GM21619 (cell line): Measurements from ENCODE around the gene MAP2K6.

Experiments used
- ATAC-seq: cut with Tn5 transposase; IDR thresholded peaks from one replicate; pipeline ENCODE4 v1.9.1; 2021; ENCODE audit not compliant: unreplicated experiment

The MAP2K6 gene

DNA sequence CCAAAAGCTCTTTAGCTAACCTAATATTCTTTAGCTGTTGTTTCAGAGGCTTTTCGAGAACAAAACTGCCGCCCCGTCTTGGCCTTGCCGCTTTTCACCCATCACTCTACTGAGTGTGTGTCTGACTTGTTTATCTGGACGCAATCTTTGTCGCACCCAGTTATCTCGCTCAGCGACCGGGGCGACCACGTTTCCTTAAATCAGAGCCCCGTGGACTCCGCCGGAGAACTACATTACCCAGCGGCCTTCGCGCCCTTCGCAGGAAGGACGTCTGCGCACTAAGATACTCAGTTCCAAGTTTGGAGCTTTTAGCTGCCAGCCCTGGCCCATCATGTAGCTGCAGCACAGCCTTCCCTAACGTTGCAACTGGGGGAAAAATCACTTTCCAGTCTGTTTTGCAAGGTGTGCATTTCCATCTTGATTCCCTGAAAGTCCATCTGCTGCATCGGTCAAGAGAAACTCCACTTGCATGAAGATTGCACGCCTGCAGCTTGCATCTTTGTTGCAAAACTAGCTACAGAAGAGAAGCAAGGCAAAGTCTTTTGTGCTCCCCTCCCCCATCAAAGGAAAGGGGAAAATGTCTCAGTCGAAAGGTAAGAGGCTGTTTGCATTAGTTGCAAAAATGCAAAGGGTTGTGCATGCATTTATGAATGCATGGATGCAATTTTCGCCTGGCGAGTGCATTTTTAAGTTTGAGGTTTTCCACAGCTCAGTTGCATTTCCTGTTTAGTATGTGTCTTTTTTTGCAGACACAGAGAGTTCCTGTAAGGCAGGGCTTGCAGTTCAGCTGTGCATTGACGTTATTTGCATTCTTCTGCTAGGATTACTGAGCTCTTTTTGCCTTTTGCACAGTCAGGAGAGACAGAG, at the start of gene MAP2K6:
Gene MAP2K6 (plus strand): TSS at position 290 of the 867 bp plus-strand sequence. CDS start 288 bp downstream, at position 578.
- ATAC-seq: peak; percentile 97

- ATAC-seq: peak; percentile 96
Measured at GRCh38 chr17:69367298-69367697, 47.2 kb upstream of the MAP2K6 start.

DNA sequence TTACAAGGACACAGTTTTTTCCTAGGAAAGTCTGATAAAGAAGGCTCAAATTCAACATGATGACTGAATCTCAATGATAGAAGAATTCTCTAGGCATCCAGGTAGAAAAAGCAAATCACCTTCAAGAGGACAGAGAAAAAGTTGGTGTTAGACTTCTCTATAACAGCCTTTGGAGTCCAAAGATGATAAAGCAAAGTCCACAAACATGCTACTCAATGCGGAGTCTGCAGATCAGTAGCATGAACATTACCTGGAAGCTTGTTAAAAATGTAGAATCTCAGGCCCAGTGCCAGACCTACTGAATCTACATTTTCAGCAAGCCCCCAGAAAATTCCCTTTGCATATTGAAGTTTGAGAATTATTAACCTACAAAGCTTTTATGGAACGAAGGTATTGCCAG, 41.4 kb upstream of the MAP2K6 start:
- ATAC-seq: no peak

DNA sequence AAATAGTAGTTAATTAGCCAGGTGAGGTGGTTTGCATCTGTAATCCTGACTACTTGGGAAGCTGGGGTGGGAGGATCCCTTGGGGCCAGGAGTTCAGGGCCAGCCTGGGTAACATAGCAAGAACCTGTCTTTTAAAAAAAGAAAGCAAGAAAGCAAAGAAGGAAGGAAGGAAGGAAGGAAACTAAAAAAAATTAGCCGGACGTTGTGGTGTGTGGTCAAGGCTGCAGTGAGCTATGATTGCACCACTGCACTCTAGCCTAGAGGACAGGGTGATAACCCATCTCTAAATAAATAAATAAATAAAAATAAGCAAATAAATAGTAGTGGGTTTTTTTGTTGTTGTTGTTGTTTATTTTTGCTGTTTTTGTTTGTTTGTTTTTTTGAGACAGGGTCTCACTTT, 39.3 kb upstream of the MAP2K6 start:
- no peak for ATAC-seq

- ATAC-seq: no peak
Measured at GRCh38 chr17:69388822-69389442, 25.6 kb upstream of the MAP2K6 start.

DNA sequence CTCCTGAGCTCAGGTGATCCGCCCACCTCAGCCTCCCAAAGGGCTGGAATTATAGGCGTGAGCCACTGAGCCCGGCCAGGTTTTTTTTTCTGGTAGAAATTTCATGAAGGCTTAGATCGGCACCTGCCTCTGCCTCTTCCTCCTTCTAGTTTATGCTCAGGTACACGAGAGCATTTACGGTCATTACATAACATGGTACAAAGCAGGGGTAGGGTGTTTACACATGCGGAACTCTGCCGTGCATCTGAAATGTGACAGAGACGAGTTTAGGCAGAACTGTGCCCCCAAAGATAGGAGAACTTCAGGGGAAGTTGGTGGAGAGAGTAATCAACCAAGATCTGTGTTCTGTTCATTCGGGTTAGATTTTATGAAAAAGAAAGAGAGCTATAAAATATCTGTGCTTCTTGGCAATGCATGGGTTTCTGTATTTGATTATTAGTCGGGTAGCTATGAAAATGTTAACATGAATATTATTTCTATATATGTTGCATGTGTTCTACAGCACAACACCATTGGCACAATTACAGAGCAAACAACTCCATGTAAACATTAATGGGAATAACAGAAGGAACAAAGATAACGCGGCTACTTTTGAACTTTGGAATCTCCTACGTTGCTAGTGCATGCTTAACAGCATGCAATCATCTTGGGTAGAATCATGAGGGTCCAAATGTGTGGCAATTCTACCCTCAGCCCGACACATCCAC, 23.5 kb upstream of the MAP2K6 start:
- ATAC-seq: no peak

- ATAC-seq: no peak
Measured at GRCh38 chr17:69401251-69401650, 13.2 kb upstream of the MAP2K6 start.

GRCh38 chr17:69402052-69402451, 12.4 kb upstream of the MAP2K6 start:
- no peak for ATAC-seq

DNA sequence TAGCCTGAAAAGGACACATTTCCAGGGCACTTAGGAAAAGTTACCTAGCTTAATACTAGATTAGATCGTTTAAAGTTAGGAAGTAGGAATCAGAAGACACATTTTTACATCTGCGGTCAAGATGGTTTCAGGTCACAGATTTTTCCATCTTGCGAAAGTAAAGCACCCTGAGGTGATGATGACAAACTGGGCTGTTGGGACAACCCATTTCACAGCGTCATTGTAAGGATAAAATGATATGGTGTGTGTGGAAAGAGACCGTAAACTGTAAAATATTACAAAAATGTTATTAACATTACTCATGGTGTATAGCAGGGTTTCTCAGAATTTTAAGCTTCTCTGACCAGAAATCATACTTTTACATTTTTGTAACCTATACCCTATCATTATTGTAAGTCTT, 10.1 kb upstream of the MAP2K6 start:
- ATAC-seq: no peak

DNA sequence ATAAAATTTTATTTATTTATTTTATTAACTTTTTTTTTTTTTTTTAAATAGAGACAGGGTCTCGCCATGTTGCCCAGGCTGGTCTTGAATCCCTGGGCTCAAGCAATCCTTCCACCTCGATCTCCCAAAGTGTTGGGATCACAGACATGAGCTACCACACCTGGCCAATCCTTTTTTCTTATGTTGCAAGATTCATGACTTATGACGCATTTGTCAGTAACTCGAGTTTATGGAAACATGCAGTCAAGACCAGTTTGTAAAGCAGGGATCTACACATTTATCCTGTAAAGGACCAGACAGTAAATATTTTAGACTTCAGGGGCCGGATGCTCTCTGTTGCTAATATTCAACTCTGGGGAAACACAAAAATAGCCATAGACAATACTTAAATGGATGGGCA, 9.4 kb upstream of the MAP2K6 start:
- no peak for ATAC-seq

DNA sequence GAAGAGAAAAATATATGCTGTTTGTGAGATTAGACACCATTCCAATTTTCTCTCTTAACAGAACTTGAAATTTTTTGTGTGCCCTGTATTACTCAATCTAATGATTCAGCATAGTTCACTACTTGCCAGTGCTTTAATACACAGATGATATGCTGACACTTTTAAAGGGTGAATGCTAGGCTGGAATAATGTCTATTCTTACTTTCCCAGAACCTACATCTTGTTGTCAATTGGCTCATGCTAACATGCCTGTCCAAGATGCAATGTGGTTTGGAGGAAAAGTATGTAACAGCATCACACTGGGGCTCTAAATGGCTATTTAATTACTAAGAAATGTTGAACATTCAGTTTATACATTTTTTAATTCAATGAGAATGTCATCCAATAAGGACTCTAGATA, 7.6 kb upstream of the MAP2K6 start:
- no peak for ATAC-seq

DNA sequence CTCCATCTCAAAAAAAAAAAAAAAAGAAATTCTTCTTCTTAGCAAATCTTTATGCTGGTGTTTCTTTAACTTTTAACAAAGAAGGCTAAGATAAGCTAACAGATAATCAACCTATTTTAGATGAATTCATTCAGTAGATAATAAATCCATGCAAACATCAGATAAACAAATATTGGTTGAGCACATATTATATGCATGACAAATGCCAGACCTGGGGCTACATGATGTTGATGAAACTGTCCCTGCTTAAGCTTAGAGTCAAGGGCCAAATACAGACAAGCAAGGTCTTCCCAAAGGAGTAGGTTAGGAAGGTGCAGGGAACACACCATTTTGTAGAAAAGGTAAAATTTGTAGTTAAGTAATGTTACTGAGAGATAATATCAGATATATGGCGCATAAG, 6.7 kb upstream of the MAP2K6 start:
- no peak for ATAC-seq

DNA sequence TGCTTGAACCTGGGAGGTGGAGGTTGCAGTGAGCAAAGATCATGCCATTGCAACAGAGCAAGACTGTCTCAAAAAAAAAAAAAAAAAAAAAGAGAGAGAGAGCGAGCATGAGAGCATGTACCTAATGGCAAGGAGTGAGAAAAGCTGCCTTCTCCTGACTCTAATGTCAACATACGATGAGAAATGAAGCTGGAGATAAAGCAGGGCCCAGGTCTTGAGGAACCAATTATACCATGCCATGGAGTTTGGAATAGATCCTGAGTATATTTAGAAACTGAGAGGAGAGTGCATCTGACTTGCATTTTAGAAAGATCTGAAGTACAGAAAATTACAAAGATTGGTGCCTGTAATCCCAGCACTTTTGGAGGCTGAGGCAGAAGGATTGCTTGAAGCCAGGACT, 3.8 kb upstream of the MAP2K6 start:
- no peak for ATAC-seq

DNA sequence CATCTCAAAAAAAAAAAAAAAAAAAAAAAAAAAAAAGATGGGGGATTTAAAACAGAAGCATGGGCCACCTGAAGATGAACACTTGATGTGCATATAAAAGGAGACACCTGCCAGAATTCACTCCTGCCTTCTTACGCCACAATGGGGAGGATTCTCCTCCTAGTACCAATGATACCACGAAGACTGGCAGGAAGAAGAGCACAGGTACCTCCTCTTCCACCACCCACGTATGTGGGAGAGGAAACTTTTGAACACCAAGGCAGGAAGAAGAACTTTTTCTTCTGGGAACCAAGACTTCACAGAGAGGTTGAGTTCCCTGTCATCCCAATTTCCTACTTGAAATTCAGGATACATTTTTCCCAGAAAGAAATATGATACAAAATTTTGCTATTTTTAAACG, 2.7 kb upstream of the MAP2K6 start:
- no peak for ATAC-seq

DNA sequence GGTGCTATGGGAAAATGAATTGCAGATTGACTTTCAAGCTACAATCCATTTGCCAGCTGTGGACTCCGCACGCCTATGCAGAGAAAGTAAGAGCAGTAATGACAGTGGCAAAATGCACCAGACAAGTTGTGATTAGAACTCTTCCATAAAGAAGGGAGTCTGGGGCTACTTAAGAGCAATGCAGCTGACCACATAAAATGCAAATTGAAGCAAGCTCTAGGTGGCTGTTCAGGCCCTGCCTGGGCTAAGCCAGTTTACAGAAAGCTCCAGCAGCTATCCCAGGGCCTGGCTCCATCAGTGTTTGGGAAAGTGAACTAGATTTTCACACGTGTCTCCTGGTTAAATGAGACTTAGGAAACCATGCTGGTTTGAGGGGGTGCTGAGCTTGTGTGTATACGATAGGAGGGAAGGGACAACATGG, 2.2 kb upstream of the MAP2K6 start:
- no peak for ATAC-seq

GRCh38 chr17:69415431-69415830, 934 bp downstream of the MAP2K6 start:
- ATAC-seq: no peak

DNA sequence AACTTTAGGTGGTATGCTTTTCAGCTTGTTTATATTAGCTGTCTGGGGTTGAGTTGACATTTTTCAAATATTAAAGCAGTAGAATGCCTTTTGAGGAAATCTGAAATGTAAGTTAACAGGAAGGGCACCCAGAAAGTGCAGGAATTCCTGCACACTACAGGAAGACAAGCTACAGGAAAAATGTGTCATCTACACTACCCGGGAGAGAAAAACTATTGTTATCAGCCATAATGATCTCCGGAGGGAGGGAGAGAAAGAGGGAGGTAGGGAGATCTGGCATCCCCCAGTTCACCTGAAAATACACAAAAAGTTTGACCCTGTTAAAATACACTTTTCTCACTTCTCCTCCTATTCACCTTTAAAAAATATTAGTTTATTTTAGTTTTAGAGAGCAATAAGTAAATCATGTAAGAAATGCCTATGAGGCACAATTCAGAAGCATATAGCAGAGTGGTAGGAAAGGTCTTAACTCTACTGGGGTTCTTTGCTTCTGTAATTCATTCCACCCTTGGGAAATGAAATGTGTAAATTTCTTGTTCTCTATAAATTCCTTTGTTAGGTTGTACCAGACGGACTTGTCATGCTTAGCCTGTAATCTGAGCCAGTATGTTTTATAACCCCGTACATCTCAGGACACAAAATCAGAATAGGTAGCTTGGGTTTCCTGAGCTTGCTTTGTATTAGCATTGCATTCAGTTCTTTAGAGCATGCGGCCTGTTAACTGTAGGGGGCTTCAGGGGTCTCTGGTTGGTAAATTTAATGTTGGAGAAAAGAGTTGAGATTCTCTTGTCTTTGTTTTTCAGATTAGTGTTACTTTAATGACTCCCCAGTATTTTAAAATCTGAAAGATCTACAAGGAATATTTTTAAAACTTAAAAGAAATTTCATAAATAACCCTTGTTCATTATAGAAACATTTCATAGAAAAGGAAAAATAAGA, 3.3 kb downstream of the MAP2K6 start:
- ATAC-seq: no peak

- ATAC-seq: no peak
Measured at GRCh38 chr17:69418535-69418934, 4.0 kb downstream of the MAP2K6 start.

- no peak for ATAC-seq
Measured at GRCh38 chr17:69423450-69423849, 9.0 kb downstream of the MAP2K6 start.

DNA sequence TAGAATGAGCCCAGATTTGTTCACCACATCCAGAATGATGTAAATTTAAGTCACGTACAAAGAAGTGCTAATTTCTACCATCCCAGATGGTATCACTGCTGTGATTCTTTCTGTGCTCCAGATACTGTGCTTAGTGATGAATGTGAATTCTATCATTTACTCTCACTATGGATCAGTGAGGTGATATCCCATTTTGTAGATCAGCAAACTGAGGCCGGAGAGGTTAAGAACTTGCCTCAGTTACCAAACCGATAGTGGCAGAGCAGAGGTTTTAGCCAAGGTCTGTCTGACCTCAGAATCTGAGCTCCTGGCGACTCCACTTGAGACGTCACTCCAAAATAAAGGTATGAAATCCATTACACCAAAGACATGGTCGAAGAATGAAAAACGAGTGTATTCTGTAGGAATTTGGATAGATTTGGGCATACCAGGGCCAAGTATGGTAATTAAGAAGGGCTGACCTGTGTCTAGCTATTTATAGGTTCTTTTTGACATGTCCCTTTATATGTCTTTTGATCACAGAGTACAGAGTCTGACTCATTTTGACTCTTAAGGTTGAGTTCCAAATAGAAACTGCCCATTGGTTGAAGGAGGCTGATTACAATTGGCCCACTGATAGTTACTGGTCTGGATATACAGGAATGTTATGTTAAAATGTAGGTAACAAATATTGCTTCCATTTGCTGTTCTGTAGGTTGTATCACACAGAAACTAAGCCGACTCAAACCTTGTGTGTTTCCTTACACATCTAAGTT, 10.0 kb downstream of the MAP2K6 start:
- ATAC-seq: no peak
